GM23248 (cell line): ENCODE measurements around the gene LBP. TPM values are rescaled to one million over a fixed set of nuclear protein-coding genes. Genes with fewer than 3 reads are reported as not detected.

Experiments used
- DNase-seq: peaks from one replicate; pipeline ENCODE4 v3.0.0-alpha.2; 2015
- H2AFZ ChIP-seq: fragments of 200-600 bp; sonication (generic); 2 replicates; pipeline ENCODE4 v1.6.1; 2016; ENCODE audit warnings: antibody characterized with exemption
- H3F3A ChIP-seq: fragments of 200-600 bp; sonication (generic); 2 replicates; pipeline ENCODE4 v1.6.1; 2016; ENCODE audit warnings: mild to moderate bottlenecking, antibody characterized with exemption, mixed run types; ENCODE audit not compliant: insufficient read depth
- H3K27ac ChIP-seq: fragments of 200-600 bp; sonication (generic); 2 replicates; pipeline ENCODE4 v1.5.1; 2016; ENCODE audit warnings: mild to moderate bottlenecking
- H3K27me3 ChIP-seq: fragments of 200-600 bp; sonication (generic); replicated peaks from 2 replicates; pipeline ENCODE4 v1.6.1; 2016; ENCODE audit warnings: mild to moderate bottlenecking; ENCODE audit not compliant: insufficient read depth
- H3K36me3 ChIP-seq: fragments of 200-600 bp; sonication (generic); 2 replicates; pipeline ENCODE4 v1.6.1; 2016; ENCODE audit warnings: low read depth, mild to moderate bottlenecking
- H3K4me1 ChIP-seq: fragments of 200-600 bp; sonication (generic); 2 replicates; pipeline ENCODE4 v1.6.1; 2016; ENCODE audit warnings: mild to moderate bottlenecking; ENCODE audit not compliant: insufficient read depth
- H3K4me2 ChIP-seq: fragments of 200-600 bp; sonication (generic); one replicate; pipeline ENCODE4 v1.6.1; 2016; ENCODE audit warnings: mild to moderate bottlenecking; ENCODE audit not compliant: unreplicated experiment
- H3K4me3 ChIP-seq: fragments of 200-600 bp; sonication (generic); 2 replicates; pipeline ENCODE4 v1.5.1; 2016; ENCODE audit warnings: mild to moderate bottlenecking
- H3K79me2 ChIP-seq: fragments of 200-600 bp; sonication (generic); 2 replicates; pipeline ENCODE4 v1.6.1; 2016; ENCODE audit warnings: mild to moderate bottlenecking; ENCODE audit not compliant: insufficient read depth
- H3K9ac ChIP-seq: fragments of 200-600 bp; sonication (generic); 2 replicates; pipeline ENCODE4 v1.6.1; 2016; ENCODE audit warnings: mild to moderate bottlenecking
- H3K9me2 ChIP-seq: fragments of 200-600 bp; sonication (generic); 2 replicates; pipeline ENCODE4 v1.6.1; 2016; ENCODE audit warnings: mixed run types, mild to moderate bottlenecking, moderate library complexity; ENCODE audit not compliant: insufficient read depth
- H3K9me3 ChIP-seq: fragments of 200-600 bp; sonication (generic); one replicate; pipeline ENCODE4 v1.6.1; 2017; ENCODE audit warnings: low read depth
- H4K20me1 ChIP-seq: fragments of 200-600 bp; sonication (generic); 2 replicates; pipeline ENCODE4 v1.6.0; 2016; ENCODE audit not compliant: insufficient read depth
- EZH2 ChIP-seq: fragments of 200-600 bp; sonication (generic); IDR thresholded peaks from 2 replicates; pipeline ENCODE4 v1.6.1; 2018; ENCODE audit warnings: antibody characterized with exemption, mild to moderate bottlenecking; ENCODE audit not compliant: insufficient read depth, poor library complexity, severe bottlenecking
- EZH2phosphoT487 ChIP-seq: fragments of 200-600 bp; sonication (generic); IDR thresholded peaks from 2 replicates; pipeline ENCODE4 v1.6.1; 2018; ENCODE audit warnings: antibody characterized with exemption, moderate library complexity, mild to moderate bottlenecking, low read depth; ENCODE audit not compliant: insufficient read depth
- WGBS, 2 experiments: methylation state at CpG; one replicate each; pipeline ENCODE4 v1.1.6; 2015 to 2017; ENCODE audit warnings: low lambda C conversion rate in 2 of 2, low coverage in 1 of 2; ENCODE audit errors: missing lambda C conversion rate in 2 of 2; 5-methylcytosine and 5-hydroxymethylcytosine counted together
- in situ Hi-C: fragments of 300-500 bp; cut with MboI; formaldehyde crosslinking; loops from 2 replicates; pipeline ENCODE4 v1.15.0; 2020
- polyA plus RNA-seq: library from polyadenylated mRNA; unstranded; fragments of >200 nt; fragmentation: Nextera tagmentation; extraction: Ambion mirVana; gene quantifications from 2 replicates; pipeline ENCODE4 v1.2.1, GENCODE V29; 2016
- total RNA-seq: library from RNA; depleted of rRNA; stranded (reverse); fragments of >200 nt; shearing (Covaris generic); gene quantifications from 2 replicates; pipeline ENCODE4 v1.2.3, GENCODE V29; 2014

The LBP gene
- total and polyA plus RNA-seq, 2 experiments from 2014 or later = not detected

DNA sequence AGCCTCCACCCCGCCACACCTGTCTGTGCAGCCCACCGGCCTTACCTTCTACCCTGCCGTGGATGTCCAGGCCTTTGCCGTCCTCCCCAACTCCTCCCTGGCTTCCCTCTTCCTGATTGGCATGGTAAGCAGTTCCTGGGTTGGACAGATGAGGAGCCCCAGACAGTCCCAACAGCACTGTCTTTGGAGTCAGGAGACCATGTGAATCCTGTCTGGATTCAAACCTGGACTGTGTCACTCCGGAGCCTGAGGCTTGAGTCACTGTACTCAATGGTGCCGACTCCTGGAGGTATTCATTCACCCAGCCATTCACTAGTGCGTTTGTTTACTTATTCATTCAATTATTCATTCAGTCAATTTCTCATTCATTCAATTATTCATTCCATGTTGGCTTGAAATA lies 20.0 kb upstream of the LBP start:
- H3K4me3 ChIP-seq = no peak overlapping the region
- no peak for DNase-seq
- WGBS, 2 experiments = 67 to 69% methylated on average over 6 to 7 of the region's 7 CpGs
- TF ChIP-seq EZH2 (no peak), EZH2phosphoT487 (no peak)
- no peaks in the 10 kb centered on the region for H3F3A ChIP-seq
- H3K27ac ChIP-seq = no peak overlapping the region
- peaks cover 14% of the 10 kb centered on the region; the same call in 1 of the 2 replicates for H3K27me3 ChIP-seq
- no peaks in the 10 kb centered on the region for H3K36me3 ChIP-seq
- H4K20me1 ChIP-seq = no peaks in the 10 kb centered on the region
- H3K9me2 ChIP-seq = no peaks in the 10 kb centered on the region
- no peaks in the 10 kb centered on the region for H3K9me3 ChIP-seq
- H3K4me2 ChIP-seq = no peak overlapping the region
- H3K9ac ChIP-seq = no peak overlapping the region
- H2AFZ ChIP-seq = no peak overlapping the region
- no peaks in the 10 kb centered on the region for H3K79me2 ChIP-seq
- in situ Hi-C loops = loop anchor here (10.0 kb wide), 1 partner anchor 272 kb away; no protein-coding TSS in a partner anchor
- no peaks in the 10 kb centered on the region for H3K4me1 ChIP-seq

DNA sequence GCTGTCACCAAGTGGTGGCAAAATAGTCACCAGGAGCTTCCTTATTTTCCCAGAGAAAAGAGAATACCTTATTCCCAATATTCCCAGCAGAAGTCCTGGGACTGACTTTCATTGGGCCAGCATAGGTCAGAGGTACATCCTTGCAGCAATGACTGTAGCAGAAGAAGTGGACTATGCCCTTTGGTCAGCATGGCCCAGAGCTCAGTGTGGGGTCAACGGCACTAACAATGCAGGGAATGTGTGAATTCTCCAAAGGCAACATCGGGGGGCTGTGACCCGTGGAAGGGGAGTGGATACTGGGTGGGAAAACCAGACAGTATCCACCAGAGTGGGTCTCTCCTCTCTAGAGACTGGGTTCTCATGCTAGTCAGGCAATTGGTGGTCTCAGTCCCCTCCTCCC lies 15.6 kb upstream of the LBP start:
- Histone ChIP-seq H4K20me1 (no peaks in the 10 kb centered on the region), H3K9me3 (no peaks in the 10 kb centered on the region), H3K36me3 (no peaks in the 10 kb centered on the region), H3K27ac (no peak overlapping the region), H3K27me3 (peaks cover 26% of the 10 kb centered on the region), H2AFZ (no peak overlapping the region), H3F3A (no peaks in the 10 kb centered on the region), H3K4me3 (no peak overlapping the region), H3K79me2 (no peaks in the 10 kb centered on the region), H3K9me2 (no peaks in the 10 kb centered on the region), H3K4me1 (no peaks in the 10 kb centered on the region), H3K4me2 (no peak overlapping the region), H3K9ac (no peak overlapping the region)
- TF ChIP-seq EZH2phosphoT487 (no peak), EZH2 (no peak)
- DNase-seq = no peak
- 39 to 46% methylated on average over 3 of the region's 3 CpGs for WGBS, 2 experiments
- in situ Hi-C loops = no loop called here

DNA sequence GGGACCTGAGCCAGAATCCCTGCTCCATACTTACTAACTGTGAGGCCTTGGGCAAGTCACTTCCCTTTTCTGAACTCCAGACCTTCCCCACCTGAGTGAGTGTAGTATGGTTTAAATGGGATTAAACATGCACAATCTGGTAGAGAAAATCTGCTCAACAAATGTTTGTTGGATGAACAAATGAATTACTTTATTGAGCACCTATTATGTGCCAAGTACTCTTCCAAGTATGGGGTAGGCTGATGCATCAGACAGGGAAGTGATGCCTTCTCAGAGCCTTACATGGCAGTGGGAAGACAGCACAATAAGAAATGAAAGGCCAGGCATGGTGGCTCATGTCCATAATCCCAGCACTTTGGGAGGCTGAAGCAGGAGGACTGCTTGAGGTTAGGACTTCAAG lies 15.0 kb upstream of the LBP start:
- Histone ChIP-seq H3K27me3 (peaks cover 32% of the 10 kb centered on the region), H3K4me1 (no peaks in the 10 kb centered on the region), H4K20me1 (no peaks in the 10 kb centered on the region), H3K9ac (no peak overlapping the region), H3K79me2 (no peaks in the 10 kb centered on the region), H3K9me3 (no peaks in the 10 kb centered on the region), H3F3A (no peaks in the 10 kb centered on the region), H3K36me3 (no peaks in the 10 kb centered on the region), H3K27ac (no peak overlapping the region), H3K9me2 (no peaks in the 10 kb centered on the region), H2AFZ (no peak overlapping the region), H3K4me3 (no peak overlapping the region), H3K4me2 (no peak overlapping the region)
- no peak for DNase-seq
- in situ Hi-C loops = no loop called here
- TF ChIP-seq EZH2phosphoT487 = no peak
- TF ChIP-seq EZH2 = no peak

DNA sequence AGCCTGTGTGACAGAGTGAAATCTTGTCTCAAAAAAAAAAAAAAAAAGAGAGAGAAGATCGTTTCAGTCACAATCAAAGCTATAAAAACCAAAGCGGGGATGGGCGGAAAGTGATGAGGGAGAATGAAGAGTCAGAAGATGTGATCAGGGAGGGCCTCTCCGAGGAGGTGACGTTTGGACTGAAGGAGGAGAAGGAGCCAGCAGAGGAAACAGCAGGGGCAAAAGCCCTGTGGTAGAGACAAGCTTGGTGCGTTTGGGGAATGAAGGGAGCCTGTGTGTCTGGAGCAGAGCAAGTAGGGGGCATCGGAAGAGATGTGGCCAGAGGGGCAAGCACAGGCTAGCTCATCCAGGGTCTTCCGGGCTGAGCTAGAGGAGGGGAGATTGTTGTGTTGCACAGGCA lies 14.5 kb upstream of the LBP start:
- TF ChIP-seq EZH2phosphoT487 (no peak), EZH2 (no peak)
- no peak overlapping the region for H3K4me3 ChIP-seq
- H2AFZ ChIP-seq = no peak overlapping the region
- no peak overlapping the region for H3K4me2 ChIP-seq
- no peaks in the 10 kb centered on the region for H3K9me3 ChIP-seq
- no peaks in the 10 kb centered on the region for H4K20me1 ChIP-seq
- H3K9ac ChIP-seq = no peak overlapping the region
- H3K36me3 ChIP-seq = no peaks in the 10 kb centered on the region
- H3K27ac ChIP-seq = no peak overlapping the region
- in situ Hi-C loops = no loop called here
- DNase-seq = no peak
- no peaks in the 10 kb centered on the region for H3K9me2 ChIP-seq
- no peaks in the 10 kb centered on the region for H3F3A ChIP-seq
- H3K4me1 ChIP-seq = no peaks in the 10 kb centered on the region
- peaks cover 38% of the 10 kb centered on the region for H3K27me3 ChIP-seq
- H3K79me2 ChIP-seq = no peaks in the 10 kb centered on the region
- WGBS, 2 experiments = 66 to 70% methylated on average over 8 of the region's 8 CpGs

DNA sequence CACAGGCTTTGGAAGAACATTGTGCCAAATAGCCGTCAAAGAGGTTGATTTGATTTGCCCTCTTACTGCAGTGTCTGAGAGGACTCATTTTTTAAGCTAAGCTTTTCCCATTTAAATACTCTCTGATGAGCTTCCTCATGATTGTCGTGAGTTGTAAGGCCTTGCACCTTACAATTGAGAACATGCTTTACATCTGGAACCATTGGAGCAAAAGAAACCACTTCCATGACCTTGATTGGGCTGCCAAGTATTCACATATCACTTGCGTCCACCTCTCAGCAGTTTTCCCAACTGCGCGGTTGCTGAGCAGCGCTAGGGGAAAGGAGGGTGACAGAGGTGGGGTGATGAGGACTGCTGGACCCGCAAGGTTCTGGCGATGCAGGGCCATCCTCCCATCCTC lies 12.3 kb upstream of the LBP start:
- H3K79me2 ChIP-seq = no peaks in the 10 kb centered on the region
- H3K9me2 ChIP-seq = no peaks in the 10 kb centered on the region
- H3K4me1 ChIP-seq = no peaks in the 10 kb centered on the region
- no peak overlapping the region for H3K4me2 ChIP-seq
- H3K4me3 ChIP-seq = no peak overlapping the region
- DNase-seq = no peak
- H3K27me3 ChIP-seq = peaks cover 54% of the 10 kb centered on the region
- H3K9ac ChIP-seq = no peak overlapping the region
- H2AFZ ChIP-seq = no peak overlapping the region
- no peaks in the 10 kb centered on the region for H3K36me3 ChIP-seq
- WGBS, 2 experiments = 64 to 69% methylated on average over 8 of the region's 8 CpGs
- in situ Hi-C loops = no loop called here
- no peak overlapping the region for H3K27ac ChIP-seq
- no peaks in the 10 kb centered on the region for H3K9me3 ChIP-seq
- no peaks in the 10 kb centered on the region for H4K20me1 ChIP-seq
- no peaks in the 10 kb centered on the region for H3F3A ChIP-seq
- TF ChIP-seq EZH2phosphoT487 = no peak
- no peak for TF ChIP-seq EZH2
